ENCODE data around the gene PCDHGA7.

- TF ChIP-seq RAD21 (IDR thresholded peaks at IDR 0.05; ENCODE audit: low read depth) (no peak), USF1 (IDR thresholded peaks at IDR 0.05) (no peak), REST (IDR thresholded peaks at IDR 0.05; ENCODE audit: low read depth) (no peak), EP300 (IDR thresholded peaks at IDR 0.05; ENCODE audit: borderline replicate concordance) (no peak), NFIC (IDR thresholded peaks at IDR 0.05) (no peak), YY1 (IDR thresholded peaks at IDR 0.05; ENCODE audit: low read depth) (no peak), CREB1 (IDR thresholded peaks at IDR 0.05; ENCODE audit: low read depth) (no peak), TCF12 (IDR thresholded peaks at IDR 0.05; ENCODE audit: low read depth) (no peak), CEBPB (IDR thresholded peaks at IDR 0.05) (no peak), TAF1 (IDR thresholded peaks at IDR 0.05; ENCODE audit: low read depth) (no peak), MAX (IDR thresholded peaks at IDR 0.05) (no peak)
Measured at GRCh38 chr5:141382469-141383294, at the start of gene PCDHGA7.
